K562 (cell line): Measurements from ENCODE around the gene PPP1R14C. TPM values are rescaled to one million over a fixed set of nuclear protein-coding genes. Genes with fewer than 3 reads are reported as not detected.

Experiments used
- CC2D1A ChIP-seq: fragments of 450-650 bp; IDR thresholded peaks from 2 replicates; pipeline ENCODE4 v1.6.1; 2017; ENCODE audit warnings: mild to moderate bottlenecking
- CREB3L1 ChIP-seq: fragments of 450-650 bp; IDR thresholded peaks from 2 replicates; pipeline ENCODE4 v1.6.1; 2014; ENCODE audit warnings: low read depth, mild to moderate bottlenecking, moderate library complexity, borderline replicate concordance
- DLX4 ChIP-seq: fragments of 250-450 bp; sonication (Bioruptor Pico); IDR thresholded peaks from 2 replicates; pipeline ENCODE4 v1.6.1; 2021; ENCODE audit warnings: mild to moderate bottlenecking
- FOSL1 ChIP-seq: fragments of 200-800 bp; sonication (Bioruptor generic); conservative IDR thresholded peaks from 2 replicates; pipeline ENCODE4 v1.6.1; 2016; ENCODE audit warnings: missing genetic modification characterization, missing compliant biosample characterization
- MYC ChIP-seq, 2 experiments: fragments of 250-450 bp in 1 of 2; sonication (Bioruptor Pico) in 1 of 2; IDR thresholded peaks; 2 replicates each; pipeline versions ENCODE4 v1.5.1 to v1.6.1; 2012 to 2021; ENCODE audit warnings: low read depth in 2 of 2, borderline replicate concordance in 1 of 2, improper control_type of control experiment in 1 of 2, low read length in 1 of 2, mild to moderate bottlenecking in 1 of 2, moderate library complexity in 1 of 2
- NCOR1 ChIP-seq: fragments of 450-650 bp; IDR thresholded peaks from 2 replicates; pipeline ENCODE4 v1.6.1; 2016; ENCODE audit warnings: mild to moderate bottlenecking, moderate library complexity
- RREB1 ChIP-seq: fragments of 250-450 bp; sonication (Bioruptor Pico); IDR thresholded peaks from 2 replicates; pipeline ENCODE4 v1.4.0; 2020
- ZC3H4 ChIP-seq: sonication (generic); formaldehyde crosslinking; IDR thresholded peaks from 2 replicates; pipeline ENCODE4 v1.9.0; 2021; ENCODE audit warnings: missing genetic modification reagents, borderline replicate concordance
- ZFP91 ChIP-seq: sonication (generic); formaldehyde crosslinking; IDR thresholded peaks from 2 replicates; pipeline ENCODE4 v1.8.0; 2022; ENCODE audit warnings: mild to moderate bottlenecking, missing genetic modification reagents
- ZSCAN29 ChIP-seq: fragments of 450-650 bp; IDR thresholded peaks from 2 replicates; pipeline ENCODE4 v1.6.1; 2017
- polyA plus RNA-seq, 8 experiments: library from polyadenylated mRNA; depleted of rRNA in 4 of 8; stranded (reverse) in 5 of 8; unstranded in 3 of 8; fragments of >200 nt; fragmentation: Nextera tagmentation in 2 of 8; fragmentation: Illumina TruSeq in 1 of 8; extraction: Ambion mirVana in 2 of 8; extraction: Trizol in 1 of 8; gene quantifications; 2 replicates each; pipeline versions ENCODE4 v1.2.1 to v1.2.3, GENCODE V29; 2011 to 2014; ENCODE audit warnings: inconsistent platforms in 1 of 8, missing spikeins in 1 of 8
- total RNA-seq, 7 experiments: library from RNA; depleted of rRNA in 6 of 7; stranded (reverse); fragments of >200 nt in 6 of 7; fragmentation: Illumina TruSeq in 2 of 7; extraction: Trizol in 2 of 7; gene quantifications; 2 replicates each; pipeline versions ENCODE4 v1.2.1 to v1.2.3, GENCODE V29; 2011 to 2021; ENCODE audit warnings: low replicate concordance in 1 of 7
- TF ChIP-seq, protein P1 (sequence below): fragments of 200-800 bp; sonication (Bioruptor generic); IDR thresholded peaks from 2 replicates; pipeline ENCODE4 v1.6.1; 2016; ENCODE audit warnings: missing genetic modification characterization, missing compliant biosample characterization

Gene PPP1R14C
- total and polyA plus RNA-seq, 9 of the 15 experiments (the other 6 are each of a cell fraction or from before 2014, with no cell fraction given): 4.5 to 16.6 (median 11.9) TPM

- TF ChIP-seq, protein P1, sequence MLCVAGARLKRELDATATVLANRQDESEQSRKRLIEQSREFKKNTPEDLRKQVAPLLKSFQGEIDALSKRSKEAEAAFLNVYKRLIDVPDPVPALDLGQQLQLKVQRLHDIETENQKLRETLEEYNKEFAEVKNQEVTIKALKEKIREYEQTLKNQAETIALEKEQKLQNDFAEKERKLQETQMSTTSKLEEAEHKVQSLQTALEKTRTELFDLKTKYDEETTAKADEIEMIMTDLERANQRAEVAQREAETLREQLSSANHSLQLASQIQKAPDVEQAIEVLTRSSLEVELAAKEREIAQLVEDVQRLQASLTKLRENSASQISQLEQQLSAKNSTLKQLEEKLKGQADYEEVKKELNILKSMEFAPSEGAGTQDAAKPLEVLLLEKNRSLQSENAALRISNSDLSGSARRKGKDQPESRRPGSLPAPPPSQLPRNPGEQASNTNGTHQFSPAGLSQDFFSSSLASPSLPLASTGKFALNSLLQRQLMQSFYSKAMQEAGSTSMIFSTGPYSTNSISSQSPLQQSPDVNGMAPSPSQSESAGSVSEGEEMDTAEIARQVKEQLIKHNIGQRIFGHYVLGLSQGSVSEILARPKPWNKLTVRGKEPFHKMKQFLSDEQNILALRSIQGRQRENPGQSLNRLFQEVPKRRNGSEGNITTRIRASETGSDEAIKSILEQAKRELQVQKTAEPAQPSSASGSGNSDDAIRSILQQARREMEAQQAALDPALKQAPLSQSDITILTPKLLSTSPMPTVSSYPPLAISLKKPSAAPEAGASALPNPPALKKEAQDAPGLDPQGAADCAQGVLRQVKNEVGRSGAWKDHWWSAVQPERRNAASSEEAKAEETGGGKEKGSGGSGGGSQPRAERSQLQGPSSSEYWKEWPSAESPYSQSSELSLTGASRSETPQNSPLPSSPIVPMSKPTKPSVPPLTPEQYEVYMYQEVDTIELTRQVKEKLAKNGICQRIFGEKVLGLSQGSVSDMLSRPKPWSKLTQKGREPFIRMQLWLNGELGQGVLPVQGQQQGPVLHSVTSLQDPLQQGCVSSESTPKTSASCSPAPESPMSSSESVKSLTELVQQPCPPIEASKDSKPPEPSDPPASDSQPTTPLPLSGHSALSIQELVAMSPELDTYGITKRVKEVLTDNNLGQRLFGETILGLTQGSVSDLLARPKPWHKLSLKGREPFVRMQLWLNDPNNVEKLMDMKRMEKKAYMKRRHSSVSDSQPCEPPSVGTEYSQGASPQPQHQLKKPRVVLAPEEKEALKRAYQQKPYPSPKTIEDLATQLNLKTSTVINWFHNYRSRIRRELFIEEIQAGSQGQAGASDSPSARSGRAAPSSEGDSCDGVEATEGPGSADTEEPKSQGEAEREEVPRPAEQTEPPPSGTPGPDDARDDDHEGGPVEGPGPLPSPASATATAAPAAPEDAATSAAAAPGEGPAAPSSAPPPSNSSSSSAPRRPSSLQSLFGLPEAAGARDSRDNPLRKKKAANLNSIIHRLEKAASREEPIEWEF (CRISPR knock-in tag): 0 out of 2 replicates have a peak, but pooled peaks have one; percentile 65
- peak; percentile 22; the same call in 1 of the 2 replicates for TF ChIP-seq NCOR1
- TF ChIP-seq CC2D1A: no peak
- TF ChIP-seq FOSL1 (tag): peak; percentile 96
- TF ChIP-seq DLX4 (CRISPR knock-in tag): no peak
- no peak for TF ChIP-seq RREB1 (CRISPR knock-in tag)
- no peak for TF ChIP-seq CREB3L1
- no peak for TF ChIP-seq MYC (IDR thresholded peaks at IDR 0.05; ENCODE audit: low read depth, low read length)
- no peak for TF ChIP-seq MYC (CRISPR knock-in tag; IDR thresholded peaks at IDR 0.05; ENCODE audit: borderline replicate concordance, low read depth)
- no peak for TF ChIP-seq ZC3H4 (CRISPR knock-in tag)
- no peak for TF ChIP-seq ZSCAN29
- no peak for TF ChIP-seq ZFP91 (CRISPR knock-in tag)
Measured at GRCh38 chr6:150293423-150294173, 150.8 kb downstream of the PPP1R14C start (continued).
